NCI-H82 treated with DMSO at 0.1 percent for 48 hours (cell line): Measurements from ENCODE around the gene GDAP2.
"Not testable (repeated sequence)": the region's sequence is repeated elsewhere in the genome, so short reads cannot be mapped to it uniquely, and the experiment has no call there.

Experiments used
- DNase-seq: peaks from one replicate; lab custom pipeline; 2025; ENCODE audit not compliant: unreplicated experiment; lab: John Stamatoyannopoulos, UW

The GDAP2 gene, protein sequence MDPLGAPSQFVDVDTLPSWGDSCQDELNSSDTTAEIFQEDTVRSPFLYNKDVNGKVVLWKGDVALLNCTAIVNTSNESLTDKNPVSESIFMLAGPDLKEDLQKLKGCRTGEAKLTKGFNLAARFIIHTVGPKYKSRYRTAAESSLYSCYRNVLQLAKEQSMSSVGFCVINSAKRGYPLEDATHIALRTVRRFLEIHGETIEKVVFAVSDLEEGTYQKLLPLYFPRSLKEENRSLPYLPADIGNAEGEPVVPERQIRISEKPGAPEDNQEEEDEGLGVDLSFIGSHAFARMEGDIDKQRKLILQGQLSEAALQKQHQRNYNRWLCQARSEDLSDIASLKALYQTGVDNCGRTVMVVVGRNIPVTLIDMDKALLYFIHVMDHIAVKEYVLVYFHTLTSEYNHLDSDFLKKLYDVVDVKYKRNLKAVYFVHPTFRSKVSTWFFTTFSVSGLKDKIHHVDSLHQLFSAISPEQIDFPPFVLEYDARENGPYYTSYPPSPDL

DNA sequence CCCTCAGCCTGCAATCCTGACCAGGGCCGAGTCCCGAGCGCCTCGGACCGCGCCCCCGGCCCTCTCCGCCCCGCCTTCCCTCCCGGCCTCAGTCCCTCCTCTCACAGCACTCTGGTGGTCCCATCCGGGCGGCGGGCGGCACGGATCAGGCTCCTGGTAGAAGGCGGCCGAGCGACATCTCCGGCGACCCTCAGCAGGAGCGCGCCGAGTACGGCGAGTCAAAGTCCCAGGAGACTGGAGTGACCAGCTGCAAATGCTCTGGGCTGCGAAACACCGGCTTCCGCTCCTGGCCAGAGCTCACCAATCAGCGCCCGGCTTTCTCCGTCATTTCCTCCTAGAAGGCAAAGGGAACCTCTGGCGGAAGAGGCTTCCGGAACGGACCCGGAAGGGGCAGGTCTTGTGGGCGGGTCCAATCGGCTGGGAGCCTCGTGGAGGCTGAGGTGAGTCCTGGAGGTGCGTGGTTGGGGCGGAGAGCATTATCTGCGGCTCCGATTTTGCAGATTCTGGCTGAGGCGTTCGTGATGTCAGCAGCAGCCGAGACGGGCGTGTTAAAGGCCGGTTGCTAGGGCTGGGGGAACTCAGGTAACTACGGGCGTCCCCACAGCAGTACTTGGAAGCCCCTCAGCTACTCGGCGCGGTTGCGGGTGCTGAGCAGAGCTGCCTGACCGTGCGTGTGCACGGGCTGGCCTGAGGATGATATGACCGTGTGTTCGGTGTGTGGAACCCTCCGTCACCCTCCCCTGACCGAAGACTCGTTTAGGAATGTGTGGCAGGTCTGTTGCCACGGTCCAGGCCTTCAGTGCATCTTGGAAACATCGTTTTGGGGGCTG, at the start of gene GDAP2, which contains the start of gene WDR3:
GDAP2 (minus strand) TSS at position 279 of the 830 bp plus-strand sequence. CDS start 9,264 bp downstream, outside the sequence.
WDR3 (plus strand) TSS at position 397 of the 830 bp plus-strand sequence. CDS start 3,581 bp downstream, outside the sequence.
- DNase-seq: peak; percentile 93

DNA sequence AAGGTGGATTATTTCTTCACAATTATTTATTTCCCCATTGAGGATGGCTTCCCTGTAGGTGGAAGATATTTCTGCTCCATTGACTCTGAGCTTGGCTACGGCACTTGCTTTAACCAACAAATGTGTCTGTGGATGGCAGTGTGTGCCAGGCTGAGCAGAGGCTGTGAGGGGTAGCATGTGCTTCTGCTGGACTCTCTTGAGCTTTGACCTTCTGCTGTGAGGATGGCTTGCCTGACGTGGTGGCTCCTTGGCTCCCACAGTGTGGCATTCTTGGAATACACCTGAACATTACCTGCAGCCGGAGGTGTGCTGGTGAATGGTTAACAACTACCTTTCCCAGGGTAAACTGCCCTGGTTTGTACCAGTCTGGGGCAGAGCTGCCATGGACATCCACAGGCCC, 47.0 kb upstream of the GDAP2 start:
- no peak for DNase-seq

DNA sequence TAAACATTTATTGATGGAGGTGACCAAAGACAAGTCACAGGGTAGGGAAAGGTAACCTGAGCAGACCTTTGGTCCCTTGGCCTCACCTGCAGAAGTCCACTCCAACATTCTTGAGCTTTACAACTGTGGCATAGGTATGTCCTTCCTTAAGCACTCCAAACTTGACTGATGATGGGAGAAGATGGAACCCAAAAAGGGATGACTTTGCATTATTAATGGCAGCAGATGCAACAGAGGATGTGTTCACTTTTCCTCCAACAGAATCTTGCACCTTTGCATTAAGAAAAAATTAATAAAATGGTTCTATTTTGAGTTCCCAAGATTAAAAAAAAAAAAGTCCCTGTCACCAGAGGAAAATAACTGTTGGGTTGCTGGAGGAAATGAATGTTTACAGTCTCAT, 42.4 kb upstream of the GDAP2 start:
- DNase-seq: no peak

DNA sequence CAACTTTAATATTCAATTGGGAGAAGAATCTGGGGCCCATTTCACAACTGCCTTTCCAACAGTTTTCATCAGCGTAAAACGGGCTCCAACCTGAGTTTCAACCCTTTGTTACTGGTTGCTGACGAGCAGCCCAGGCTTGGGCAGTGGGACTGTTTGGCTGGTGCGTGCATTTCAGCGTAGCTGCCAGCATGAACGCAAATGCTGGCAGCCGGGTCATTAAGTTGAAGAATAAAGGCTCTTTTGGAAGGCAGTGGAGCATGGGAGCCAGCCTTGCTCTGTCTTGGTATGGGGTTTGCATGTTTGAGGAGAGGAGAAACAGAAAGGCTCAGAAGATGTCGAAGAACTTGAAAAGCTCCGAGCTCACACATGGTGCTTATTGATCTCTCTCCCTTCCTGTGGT, 40.8 kb upstream of the GDAP2 start:
- DNase-seq: no peak

DNA sequence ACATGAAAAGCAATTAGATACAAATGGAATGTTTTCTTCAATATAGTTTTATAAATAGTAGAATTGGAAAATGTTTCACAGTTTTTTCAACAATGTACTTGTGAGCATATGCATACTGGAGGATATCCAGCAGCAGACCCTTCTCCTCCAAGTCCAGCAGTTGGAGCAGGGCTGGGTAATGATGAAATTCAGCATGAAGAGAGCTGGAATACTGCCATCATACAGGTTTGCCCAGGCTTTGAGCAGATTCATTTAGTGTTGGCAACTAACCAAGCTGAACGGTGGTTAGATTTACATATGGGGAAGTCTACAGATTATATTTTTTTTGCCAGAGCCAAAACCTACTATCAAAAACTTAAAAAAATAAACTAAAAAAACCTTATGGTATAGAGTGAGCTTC, 38.5 kb upstream of the GDAP2 start:
- peak; percentile 15 for DNase-seq

DNA sequence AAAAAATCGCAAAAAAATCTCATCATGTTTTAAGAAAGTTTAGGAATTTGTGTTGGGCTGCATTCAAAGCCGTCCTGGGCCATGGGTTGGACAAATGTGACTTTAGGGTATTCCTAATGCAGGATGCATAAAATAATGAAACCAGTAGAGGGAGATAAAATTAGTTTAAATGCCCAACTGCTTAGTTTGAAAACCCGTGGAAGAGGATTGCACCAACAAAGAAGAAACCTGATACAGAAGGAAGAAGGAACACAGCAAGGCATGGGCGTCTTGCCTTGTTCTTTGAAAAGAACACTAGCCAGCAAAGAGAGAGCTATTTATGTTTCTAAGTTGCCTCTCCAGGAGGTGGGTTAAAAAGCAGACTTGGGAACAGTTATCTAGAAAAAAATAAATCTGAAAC, 38.1 kb upstream of the GDAP2 start:
- peak; percentile 12 for DNase-seq

DNA sequence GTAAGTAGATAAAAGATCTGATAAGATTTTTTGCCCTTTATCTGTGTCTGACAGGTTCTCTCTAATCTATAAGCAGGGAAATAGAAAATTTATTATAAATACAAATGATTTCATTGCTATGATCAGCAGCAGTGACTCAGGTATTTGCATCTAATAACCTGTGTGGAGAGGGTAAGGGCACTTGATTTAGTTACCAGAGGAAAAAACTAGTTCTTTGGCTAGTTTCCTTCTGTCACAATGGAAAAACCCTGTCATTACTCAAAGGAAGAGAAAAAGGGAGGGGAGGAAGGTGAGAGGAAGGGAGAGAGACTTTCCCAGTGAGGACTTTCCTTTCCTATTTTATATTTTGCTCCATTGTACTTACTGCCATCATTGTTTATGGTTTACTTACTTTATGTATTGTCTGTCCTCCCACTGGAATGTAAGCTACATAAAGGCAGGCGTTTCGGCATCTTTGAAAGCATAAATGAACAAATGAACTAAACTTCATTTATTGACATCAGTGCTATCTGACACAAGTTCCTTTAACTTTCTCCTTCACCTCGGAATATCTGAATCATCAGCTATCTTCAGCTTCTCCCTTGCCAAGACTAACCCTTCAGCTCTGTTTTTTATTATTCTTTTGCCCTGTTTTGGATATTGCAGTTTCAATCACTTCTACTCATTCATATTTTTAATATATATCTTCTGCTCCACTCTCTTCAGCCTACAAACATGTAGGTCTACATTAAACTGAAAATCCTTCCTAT, 35.0 kb upstream of the GDAP2 start:
- DNase-seq: no peak

DNA sequence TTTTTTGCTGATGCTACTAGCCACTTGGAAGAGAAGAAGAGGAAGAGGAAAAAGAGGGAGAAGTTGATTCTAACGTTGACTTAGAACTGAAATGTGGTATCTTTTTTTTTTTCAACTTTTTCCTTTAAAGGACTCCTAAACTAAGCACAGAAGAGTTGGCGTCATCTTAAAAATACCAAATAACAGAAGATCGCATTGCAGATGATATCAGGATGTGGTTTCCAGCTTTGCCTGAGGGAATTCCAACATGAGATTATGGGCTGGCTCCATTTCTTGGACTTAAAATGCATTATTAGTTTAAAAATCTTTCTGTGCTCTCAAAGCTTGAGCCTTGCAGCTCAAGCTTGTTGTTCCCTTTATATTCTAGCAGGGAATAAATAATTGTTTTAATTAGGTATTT, 29.9 kb upstream of the GDAP2 start:
- DNase-seq: no peak

DNA sequence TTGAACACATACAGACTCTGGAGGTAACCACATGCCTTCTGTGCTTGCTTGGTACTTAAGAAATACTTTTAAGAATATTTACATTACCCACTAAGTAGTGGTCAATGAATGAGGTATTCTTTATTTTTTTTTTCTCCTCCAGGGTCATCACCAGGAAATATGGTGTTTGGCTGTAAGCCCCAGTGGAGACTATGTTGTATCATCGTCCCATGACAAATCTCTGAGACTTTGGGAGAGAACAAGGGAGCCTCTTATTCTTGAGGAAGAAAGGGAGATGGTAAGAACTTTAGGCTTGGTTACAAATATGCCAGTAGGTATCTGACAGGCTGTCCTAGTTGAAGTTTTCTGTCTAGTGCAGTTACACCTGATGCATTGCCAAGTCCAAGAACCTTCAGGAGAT, 23.0 kb upstream of the GDAP2 start:
- DNase-seq: no peak

DNA sequence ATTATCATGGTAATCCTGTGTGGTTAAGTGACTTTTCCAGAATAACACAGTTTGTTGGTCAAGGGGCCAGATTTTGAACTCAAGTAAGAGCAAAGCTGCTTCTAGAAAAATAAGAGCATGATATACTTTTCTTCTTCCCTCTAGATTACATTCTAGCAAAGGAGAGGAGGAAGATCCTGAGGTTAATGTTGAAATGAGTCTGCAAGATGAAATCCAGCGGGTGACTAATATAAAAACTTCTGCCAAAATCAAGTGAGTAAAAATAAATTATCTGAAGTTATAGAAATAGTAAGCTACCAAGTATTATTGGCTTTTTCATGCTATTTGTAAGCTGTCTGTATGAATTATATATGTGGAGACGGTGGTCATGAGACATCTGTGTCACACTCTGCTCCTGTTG, 12.9 kb upstream of the GDAP2 start:
- no peak for DNase-seq

DNA sequence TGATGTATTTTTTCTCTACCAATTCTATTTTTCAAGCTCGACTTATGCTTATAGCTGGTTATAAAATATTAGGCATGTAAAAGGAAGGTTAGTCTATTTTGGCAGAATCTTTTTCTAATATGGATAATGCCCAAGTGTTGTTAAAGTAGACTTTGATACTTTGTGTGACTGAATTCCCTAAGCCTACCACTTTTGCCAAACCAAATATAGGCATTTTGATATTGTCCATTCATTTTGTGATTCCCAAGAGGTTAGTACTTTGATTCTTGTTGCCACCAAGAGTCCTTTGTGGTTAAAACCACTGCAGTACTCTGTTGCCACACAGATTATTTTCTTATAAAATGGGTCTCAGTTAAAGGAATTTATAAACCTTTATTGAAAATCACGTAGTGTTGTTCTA, 4.3 kb upstream of the GDAP2 start:
- DNase-seq: no peak

DNA sequence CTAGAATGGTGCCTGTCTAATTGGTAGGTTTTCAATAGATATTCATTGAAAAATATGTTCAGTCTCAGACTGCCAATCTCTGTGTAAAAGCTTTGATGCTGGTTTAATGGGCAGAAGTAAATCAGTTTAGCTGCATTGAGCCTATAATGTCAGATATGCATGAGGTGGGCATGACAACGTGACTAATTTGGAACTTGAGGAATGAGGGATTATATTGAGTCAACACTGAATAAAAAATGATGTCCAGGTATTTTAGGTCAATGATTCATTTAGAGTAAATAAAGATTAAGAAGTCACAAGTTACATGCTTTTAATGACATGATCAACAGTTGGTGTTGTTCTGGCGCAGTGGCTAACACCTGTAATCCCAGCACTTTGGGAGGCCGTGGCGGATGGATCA, 3.2 kb upstream of the GDAP2 start:
- no peak for DNase-seq

DNA sequence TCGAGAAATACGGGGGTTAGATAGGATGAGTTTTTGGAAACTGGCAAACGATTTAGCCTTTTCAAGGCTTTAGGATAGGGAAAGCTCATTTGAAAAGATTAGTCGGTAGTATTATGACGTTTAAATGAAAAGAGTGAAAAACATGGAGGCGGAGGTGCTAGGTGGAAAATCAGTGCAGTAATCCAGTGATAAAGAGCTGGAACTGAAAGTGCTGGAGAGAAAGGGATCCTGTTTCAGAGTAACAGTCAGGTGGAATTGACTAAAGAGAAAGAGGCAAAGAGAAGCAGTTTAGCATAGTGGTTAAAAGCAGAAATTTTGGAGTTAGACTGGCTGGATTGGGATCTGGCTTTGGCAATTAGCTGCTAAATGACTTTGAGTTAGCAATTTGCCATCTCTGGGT, 1.1 kb upstream of the GDAP2 start:
- DNase-seq: no peak

DNA sequence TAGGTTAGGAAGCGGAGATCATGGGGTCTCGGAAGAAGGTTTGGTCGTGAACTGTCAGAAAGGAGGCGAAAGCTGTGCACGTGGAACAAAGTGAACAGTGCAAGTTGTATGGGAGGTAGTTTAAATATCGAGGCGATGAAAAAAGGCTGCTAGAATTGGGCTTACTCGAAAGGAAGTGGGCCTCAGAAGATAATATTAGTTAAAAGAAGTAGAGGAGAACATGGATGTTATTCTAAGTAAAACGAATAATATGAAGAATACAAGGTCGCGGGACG, 689 bp upstream of the GDAP2 start:
- DNase-seq: no peak

DNA sequence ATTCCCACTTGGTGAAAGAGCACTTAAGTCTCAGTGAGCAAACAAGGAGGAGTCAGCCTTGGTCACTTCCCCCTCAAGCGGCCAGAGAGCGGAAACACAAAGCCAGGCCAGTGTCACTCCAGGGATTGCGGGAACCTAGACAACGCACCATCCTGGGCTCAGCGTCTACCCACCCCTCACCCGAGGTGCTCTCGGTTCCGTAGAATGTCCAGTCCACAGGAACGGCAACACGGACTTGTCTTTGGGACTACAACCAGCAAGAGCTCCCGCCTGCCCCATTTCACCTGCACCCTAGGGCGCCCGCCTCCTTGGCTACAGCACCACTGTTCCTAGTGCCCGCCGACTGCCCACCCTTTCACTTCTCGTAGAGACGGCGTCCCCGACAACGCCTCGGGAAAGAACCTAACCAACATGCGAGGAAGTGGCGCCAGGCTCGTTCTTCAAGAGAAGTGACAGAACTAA, 509 bp downstream of the GDAP2 start:
- peak; percentile 16 for DNase-seq

DNA sequence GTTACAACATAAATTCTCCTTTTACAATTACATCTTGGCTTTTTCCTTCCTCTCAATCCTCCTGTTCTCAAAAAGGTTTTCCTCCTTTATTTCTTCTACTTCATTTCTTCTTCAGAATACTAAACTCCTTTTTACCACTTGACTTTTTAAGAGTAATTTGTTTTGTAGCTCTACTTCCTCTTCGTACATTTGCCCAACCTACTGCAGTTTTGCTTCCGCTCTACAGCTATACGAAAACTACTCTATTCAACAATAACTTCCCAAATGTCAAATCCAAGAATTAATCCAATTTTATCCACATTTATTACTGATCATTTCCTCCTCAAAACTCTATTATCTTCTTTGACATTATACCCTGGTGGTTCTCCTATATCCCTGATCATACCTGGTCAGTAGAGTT, 3.4 kb downstream of the GDAP2 start:
- DNase-seq: no peak

DNA sequence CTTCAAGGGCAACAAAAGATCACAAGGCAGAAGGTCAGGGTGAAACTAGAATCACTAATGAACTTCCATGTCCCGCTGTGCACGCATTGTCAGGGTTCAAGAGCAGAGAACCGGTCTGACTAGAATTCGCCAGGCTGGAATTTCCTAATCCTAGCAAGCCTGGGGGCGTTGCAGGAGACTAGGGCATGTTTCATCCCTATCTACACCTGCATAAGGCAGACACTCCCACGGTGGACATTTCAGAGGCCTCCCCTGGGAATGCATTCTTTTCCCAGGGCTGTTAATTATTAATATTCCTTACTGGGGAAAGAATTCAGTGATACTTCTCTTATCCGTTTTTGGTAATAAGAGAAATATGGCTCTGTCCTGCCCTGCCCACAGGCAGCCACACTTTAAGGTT, 6.7 kb downstream of the GDAP2 start:
- not testable (repeated sequence) for DNase-seq

DNA sequence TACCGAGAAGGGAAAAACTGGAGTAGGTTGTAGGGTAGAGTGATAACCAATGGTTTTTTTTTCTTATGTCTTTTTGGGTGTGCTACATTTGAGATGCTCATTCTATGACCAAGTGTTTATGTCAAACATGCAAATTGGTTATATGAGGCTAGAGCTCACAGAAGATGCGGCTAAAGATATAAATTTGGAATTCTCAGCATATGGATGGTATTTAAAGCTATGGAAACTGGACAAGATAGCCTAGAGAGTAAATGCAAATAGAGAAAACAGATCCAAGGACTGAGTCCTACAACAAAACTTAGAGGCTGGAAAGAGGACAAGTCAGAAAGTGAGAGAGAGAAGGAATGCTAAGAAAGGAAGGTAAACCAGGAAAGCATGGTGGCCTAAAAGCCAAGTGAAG, 7.4 kb downstream of the GDAP2 start:
- no peak for DNase-seq

DNA sequence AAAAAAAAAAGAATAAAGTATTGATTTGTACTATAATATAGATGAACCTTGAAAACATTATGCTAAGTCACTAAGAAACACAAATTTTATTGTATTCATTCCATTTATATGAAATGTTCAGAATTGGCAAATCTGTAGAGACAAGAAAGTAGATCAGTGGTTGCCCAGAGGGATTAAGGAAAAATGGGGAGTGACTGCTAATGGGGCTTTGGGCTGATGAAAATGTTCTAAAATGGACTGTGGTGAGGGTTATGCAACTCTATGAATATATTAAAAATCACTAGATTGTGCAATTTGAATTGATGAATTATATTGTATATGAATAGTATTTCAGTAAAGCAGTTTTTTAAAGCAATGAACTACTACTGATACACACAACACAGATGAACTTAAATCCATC, 10.0 kb downstream of the GDAP2 start:
- no peak for DNase-seq

DNA sequence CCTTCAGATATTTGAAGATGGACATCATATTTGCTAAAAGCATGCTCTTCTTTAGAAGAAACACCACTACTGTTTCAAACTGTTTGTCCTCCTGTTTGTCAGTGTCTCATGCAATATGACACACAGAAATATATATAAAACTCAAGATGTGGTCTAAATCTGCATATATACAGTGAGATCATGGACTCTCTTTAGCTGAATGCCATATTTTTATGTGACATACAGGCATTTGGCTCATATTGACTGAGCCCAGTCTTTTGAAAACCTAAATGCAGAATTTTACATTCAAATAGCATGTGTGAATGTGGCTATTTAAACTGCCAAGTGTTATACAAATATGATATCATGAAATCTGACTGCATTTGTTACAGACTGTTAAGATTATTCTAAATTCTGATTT, 18.4 kb downstream of the GDAP2 start:
- no peak for DNase-seq

DNA sequence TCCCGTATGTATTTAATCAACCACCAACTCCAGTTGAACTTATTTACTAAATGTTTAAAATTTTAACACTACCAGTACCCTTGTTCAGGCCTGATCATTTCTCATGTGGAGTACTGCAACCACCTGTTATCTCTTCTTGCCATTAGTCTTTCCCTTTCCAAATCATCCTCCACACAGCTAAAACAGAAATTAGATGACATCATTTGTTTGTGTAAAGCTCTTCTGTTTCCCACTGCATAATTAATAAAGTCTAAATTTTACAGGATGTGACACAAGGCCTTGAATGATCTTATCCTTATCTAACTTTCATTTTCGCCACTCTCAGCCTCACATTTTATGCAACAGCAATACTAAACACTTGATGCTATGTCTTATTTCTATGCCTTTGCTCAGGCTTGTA, 24.4 kb downstream of the GDAP2 start:
- no peak for DNase-seq
